Amygdala (tissue), 56 donors: ENCODE measurements around the gene ETV6.

ENCODE experiments used
- DNase-seq, 56 donors: peaks; one replicate each; lab custom pipeline; 2025; lab: John Stamatoyannopoulos, UW

The ETV6 gene

GRCh38 chr12:11713202-11713601 lies 63.7 kb downstream of the ETV6 start:
- DNase-seq, result no peak

- no peak for DNase-seq
These were observed 65.2 kb downstream of the ETV6 start for GRCh38 chr12:11714626-11715025.

GRCh38 chr12:11715621-11716020 lies 66.1 kb downstream of the ETV6 start:
- no peak for DNase-seq

- DNase-seq, result no peak
These were observed 67.5 kb downstream of the ETV6 start for GRCh38 chr12:11716794-11717518.

DNA sequence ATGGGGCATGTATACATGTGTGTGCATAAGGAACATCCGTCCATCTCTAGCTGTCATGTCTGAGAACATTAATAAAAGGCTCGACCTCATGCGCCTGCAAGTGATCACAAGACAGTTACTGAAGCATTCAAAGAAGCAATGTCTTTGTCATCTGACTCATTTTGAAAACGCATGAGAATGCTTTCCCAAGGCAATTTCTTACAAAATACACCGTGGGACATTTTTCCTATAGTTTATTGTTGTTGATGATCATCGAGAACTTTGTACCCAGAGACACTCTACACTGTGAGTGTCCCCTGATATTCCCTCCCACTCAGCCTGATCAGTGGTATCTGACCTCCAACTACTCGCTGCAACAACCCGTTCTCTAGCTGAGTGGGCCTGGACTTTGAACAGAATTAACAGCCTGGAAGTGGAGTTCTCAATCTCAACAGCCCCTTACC lies 68.1 kb downstream of the ETV6 start:
- no peak for DNase-seq

- no peak for DNase-seq
These were observed 68.6 kb downstream of the ETV6 start for GRCh38 chr12:11718105-11718504.

GRCh38 chr12:11718768-11719253 lies 69.3 kb downstream of the ETV6 start:
- DNase-seq, result peak in 1 of 56 donors; percentile 10

DNA sequence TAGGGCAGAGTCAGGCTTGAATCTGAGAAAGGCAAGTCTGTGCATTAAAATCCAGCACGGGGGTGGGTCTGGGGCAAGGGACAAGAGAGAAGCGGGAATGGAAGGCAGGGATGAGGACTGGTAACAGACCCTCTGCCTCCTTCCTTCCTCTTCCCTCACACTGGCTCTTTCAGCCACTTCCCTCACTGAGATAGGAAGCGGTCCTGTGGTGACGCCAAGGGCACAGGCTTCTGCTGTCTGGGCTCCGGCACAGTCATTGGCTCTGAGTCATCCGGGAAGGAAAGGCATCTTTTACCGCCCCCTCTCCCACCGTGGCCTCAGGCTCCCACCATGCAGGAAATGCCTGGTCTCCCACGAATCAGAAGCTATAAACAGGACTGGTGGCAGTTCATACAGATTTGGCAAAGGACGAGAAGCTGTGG lies 70.2 kb downstream of the ETV6 start:
- DNase-seq, result peak in 31 of 56 donors; percentile 6 to 61 (median 30)

DNA sequence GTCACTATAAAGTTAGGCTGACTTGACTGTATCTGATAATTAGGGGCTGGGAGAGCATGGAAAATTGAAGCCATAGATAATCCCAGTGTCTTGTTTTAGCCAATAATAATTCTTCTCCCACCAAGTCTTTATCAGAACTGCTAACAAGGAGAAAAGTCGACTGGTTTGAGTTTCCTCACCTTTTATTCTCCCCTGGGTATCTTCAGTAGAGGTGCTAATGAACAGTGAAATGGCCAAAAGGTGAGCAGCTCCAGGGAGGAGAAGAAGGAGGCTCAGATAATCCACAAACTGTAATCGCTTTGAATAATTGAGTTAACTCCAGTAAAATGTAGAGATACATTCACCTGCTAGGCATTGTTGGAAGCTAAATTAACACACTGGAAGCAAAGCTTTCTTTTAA lies 72.6 kb downstream of the ETV6 start:
- no peak for DNase-seq

DNA sequence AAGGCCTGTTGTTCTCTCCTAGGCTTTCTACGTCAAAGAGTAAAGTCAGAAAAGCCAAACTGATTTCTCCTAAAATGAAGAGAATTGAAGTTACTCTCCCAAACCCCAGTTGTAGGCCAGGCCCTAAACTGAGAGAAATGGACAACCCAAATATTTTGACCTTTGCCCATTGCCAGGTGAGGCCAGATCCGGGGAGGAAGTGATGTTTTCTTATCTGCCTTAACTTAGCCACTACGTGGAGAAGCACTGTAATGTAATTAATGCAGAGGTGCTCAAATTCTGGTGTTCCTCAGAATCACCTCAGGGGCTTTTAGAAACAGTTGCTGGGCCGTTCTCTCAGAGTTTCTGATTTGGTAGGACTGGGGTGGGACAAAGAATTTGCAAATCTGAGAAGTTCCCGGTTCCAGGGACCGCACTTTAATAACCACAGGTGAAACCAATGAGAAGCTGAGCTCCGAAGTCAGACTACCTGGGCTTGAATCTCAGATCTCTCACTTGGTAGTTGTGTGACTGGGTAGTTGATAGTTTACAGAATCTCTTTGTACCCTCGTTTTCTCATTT lies 73.2 kb downstream of the ETV6 start:
- no peak for DNase-seq

- DNase-seq, result no peak
These were observed 74.5 kb downstream of the ETV6 start for GRCh38 chr12:11723993-11724392.

GRCh38 chr12:11724888-11725311 lies 75.4 kb downstream of the ETV6 start:
- no peak for DNase-seq

- no peak for DNase-seq
These were observed 76.2 kb downstream of the ETV6 start for GRCh38 chr12:11725686-11726085.

GRCh38 chr12:11726659-11727058 lies 77.2 kb downstream of the ETV6 start:
- no peak for DNase-seq

GRCh38 chr12:11727133-11727664 lies 77.7 kb downstream of the ETV6 start:
- DNase-seq, result peak in 2 of 56 donors; percentile 9 to 10

DNA sequence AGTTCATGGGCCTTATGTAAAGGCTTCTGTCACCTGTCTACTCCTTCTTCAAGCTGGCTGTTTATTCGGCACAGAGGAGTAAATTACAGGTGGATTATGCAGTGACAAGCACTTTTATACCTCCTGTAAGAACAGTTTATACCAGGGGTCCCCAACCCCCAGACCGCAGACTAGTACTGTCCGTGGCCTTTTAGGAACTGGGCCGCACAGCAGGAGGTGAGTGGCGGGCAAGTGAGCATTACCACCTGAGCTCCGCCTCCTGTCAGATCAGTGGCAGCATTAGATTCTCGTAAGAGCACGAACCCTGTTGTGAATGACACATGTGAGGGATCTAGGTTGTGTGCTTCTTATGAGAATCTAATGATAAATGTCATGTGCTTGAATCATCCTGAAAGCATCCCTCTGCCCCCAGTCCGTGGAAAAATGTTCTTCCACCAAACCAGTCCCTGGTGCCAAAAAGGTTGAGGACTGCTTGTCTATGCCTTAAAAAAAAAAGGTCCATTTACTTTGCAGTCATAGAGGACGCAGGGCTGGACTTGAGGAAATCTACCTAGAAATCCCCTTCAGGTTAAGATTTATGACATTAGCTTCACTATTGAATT lies 78.8 kb downstream of the ETV6 start:
- DNase-seq, result no peak

GRCh38 chr12:11729008-11729407 lies 79.5 kb downstream of the ETV6 start:
- no peak for DNase-seq

DNA sequence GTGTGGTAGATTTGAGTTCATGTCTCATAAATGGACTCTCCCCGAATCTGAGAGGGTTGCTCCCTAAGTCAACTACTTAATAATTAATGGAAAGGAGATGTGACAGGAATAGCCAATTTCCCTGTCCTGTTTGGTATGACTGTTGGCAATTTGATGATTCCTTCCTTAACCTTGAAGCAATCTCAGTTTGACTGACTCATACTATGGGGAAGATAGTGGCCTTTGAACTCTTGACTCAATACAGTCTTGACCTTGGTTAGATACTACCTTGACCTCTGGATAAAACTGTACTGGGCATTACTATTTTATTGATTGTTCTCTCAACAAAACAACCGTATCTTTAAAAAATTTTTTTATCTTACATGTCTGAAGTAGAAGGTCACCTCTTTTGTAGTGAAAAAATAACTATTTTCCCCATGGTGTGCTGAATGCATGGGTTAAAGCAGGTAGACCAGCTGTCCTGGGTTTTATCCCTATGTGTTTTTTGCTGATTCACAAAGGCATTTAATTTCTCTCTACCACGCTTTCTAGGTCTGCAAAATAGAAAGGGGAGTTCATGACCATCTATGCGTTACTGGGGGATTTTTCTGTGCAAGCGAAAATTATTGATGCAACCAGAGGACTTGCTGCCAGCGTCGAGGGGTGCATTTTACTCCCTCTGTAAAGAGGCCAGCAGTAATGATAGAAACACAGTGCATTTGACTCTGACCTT lies 80.1 kb downstream of the ETV6 start:
- no peak for DNase-seq

GRCh38 chr12:11730299-11731041 lies 81.0 kb downstream of the ETV6 start:
- DNase-seq, result no peak

- DNase-seq, result no peak
These were observed 81.5 kb downstream of the ETV6 start for GRCh38 chr12:11731042-11731357.
